Activated CD8-positive, alpha-beta memory T cell treated with anti-CD3 and anti-CD28 coated beads, Interleukin-2, amount 10 ng/mL, durations not matched to agents 7 days and 5 days (primary cell): ENCODE data around the gene MEAK7. TPM values are rescaled to one million over a fixed set of nuclear protein-coding genes. Genes with fewer than 3 reads are reported as not detected.
A peak's percentile ranks its signal among the peaks of the same experiment; 100 is the strongest.
"Not testable (repeated sequence)": the region's sequence is repeated elsewhere in the genome, so short reads cannot be mapped to it uniquely, and the experiment has no call there.

ENCODE experiments used
- ATAC-seq: fragments of 150-1000 bp; cut with Tn5 transposase; one replicate; pipeline ENCODE4 v1.10.0; 2021; ENCODE audit warnings: moderate library complexity
- CTCF ChIA-PET: fragments of 350-600 bp; sonication (Branson Sonifier 250); formaldehyde crosslinking; loops from one replicate; lab custom pipeline; 2021; ENCODE audit warnings: antibody characterized with exemption; lab: Charles Lee
- DNase-seq: peaks from one replicate; pipeline ENCODE4 v3.0.0-alpha.2; 2020
- H3K27ac Mint-ChIP-seq: one replicate; pipeline ENCODE4 v1.8.0; 2021; ENCODE audit warnings: mild to moderate bottlenecking, mixed read lengths
- H3K27me3 Mint-ChIP-seq: one replicate; pipeline ENCODE4 v1.8.0; 2021; ENCODE audit warnings: mixed read lengths
- H3K36me3 Mint-ChIP-seq: one replicate; pipeline ENCODE4 v1.8.0; 2021; ENCODE audit warnings: mild to moderate bottlenecking, mixed read lengths
- H3K4me1 Mint-ChIP-seq: one replicate; pipeline ENCODE4 v1.8.0; 2021; ENCODE audit warnings: mixed read lengths
- H3K4me3 Mint-ChIP-seq: one replicate; pipeline ENCODE4 v1.8.0; 2021; ENCODE audit warnings: mild to moderate bottlenecking, moderate library complexity, mixed read lengths
- H3K9me3 Mint-ChIP-seq: one replicate; pipeline ENCODE4 v1.8.0; 2022; ENCODE audit warnings: low read depth, mixed read lengths
- total RNA-seq, 2 experiments: library from RNA; stranded (reverse); gene quantifications; one replicate each; pipeline ENCODE4 v1.2.3, GENCODE V29; 2021

Gene MEAK7
- total RNA-seq, 2 experiments from 2014 or later, result 37.9 to 73.9 TPM

DNA sequence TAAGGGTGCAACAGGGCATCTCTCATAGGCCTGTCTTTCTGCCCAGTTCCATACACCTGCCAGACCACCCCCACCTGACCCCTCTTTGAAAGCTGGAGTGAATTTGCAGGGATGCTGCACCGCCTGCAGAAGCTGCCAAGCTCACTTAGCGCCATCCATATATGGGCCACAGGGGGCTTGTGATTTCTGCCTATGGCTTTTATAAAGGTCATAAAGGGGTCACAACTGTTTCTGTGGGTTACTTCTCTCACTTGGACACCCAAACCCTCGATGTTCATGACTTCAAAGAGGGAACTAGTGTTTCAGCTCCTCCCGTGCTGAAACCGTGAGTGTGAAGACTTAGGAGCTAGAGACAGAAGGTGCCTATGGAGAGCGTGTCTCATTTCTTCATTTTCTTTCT is 23.9 kb upstream of the MEAK7 start:
- peaks cover 61% of the 10 kb centered on the region for H3K36me3 Mint-ChIP-seq
- no peak overlapping the region for H3K27ac Mint-ChIP-seq
- CTCF ChIA-PET, result interaction anchor here (1.5 to 2.4 kb wide), 4 partner anchors 10 to 22 kb away, joined by 3 to 7 read pairs (median 6); no protein-coding TSS in a partner anchor
- no peak overlapping the region for H3K4me3 Mint-ChIP-seq
- peaks cover 20% of the 10 kb centered on the region for H3K9me3 Mint-ChIP-seq
- H3K4me1 Mint-ChIP-seq, result peaks cover 54% of the 10 kb centered on the region
- ATAC-seq (no peak), DNase-seq (no peak)
- no peaks in the 10 kb centered on the region for H3K27me3 Mint-ChIP-seq

DNA sequence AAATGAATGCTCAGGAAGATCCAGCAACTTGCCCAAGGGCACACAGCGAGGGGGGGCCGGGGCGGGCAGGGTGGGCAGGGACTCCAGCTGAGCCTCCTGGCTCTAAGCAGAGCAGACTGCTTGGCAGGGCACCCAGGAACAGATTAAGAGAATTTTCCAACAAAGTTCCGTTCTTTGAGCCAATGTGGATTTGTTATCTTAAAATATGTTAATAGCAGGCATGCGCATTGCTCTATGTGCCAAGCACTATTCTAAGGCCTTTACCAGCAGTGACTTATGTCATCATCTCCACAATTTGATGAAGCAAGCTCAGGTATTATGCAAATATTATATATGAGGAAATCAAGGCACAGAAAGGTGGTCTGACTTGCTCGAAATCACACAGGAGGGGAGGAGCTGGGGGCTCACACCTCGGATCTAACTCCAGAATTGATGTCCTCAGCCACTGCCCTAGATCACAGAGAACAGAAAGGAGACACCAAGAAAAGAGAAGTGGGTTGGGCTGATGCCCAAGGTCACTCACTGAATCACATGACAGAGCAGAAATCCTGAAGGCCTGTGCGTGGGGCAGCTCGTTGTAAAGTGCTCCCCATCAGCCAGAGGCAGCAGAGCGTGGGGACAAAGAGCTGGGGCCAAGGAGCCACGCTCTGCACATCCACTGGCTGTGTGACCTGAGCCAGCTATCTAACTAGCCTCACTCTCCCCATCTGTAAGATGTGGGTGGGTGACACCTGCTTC is 23.2 kb upstream of the MEAK7 start:
- CTCF ChIA-PET, result interaction anchor here (1.5 to 2.4 kb wide), 3 partner anchors 9 to 21 kb away, joined by 3 to 7 read pairs (median 6); no protein-coding TSS in a partner anchor
- H3K27me3 Mint-ChIP-seq, result no peaks in the 10 kb centered on the region
- H3K9me3 Mint-ChIP-seq, result peaks cover 20% of the 10 kb centered on the region
- H3K27ac Mint-ChIP-seq, result no peak overlapping the region
- DNase-seq, result no peak
- no peak for ATAC-seq
- H3K36me3 Mint-ChIP-seq, result peaks cover 60% of the 10 kb centered on the region
- H3K4me1 Mint-ChIP-seq, result peaks cover 54% of the 10 kb centered on the region
- H3K4me3 Mint-ChIP-seq, result no peak overlapping the region

DNA sequence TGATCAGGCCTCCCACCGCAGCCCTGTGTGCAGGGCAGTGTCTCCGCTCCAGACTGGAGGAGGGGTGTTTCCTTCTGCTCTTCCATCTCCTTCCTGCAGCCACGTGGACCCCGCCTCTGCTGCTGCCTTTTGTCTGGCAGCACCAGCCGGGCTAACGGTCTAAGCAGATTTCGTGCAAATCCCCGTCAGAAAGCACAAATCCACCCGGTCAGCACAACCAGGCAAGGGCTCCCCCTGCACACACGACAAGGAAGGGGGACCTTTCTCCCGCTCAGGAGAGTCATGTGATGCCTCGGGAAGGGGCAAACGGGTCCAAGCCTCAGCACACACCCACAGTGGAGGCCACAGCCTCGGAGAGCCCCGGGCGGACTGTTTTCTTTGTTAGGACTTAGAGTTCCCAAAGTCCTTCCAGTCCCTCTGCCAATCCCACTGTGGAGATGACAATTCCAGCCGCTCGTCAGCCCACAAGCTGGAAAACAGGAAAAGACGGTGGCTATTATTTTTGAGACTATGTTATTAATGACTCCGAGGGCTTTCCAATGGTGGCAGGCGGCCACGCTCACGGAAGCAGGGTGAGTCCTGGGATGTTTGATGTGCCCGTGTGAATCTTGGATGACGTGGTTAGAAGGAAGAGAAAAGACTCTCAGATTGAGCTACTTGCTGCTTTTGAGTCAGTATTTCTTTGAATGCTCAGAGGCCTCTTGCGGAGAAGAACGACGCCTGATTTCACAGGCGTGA is 22.5 kb upstream of the MEAK7 start:
- DNase-seq, result no peak
- peaks cover 20% of the 10 kb centered on the region for H3K9me3 Mint-ChIP-seq
- H3K27ac Mint-ChIP-seq, result no peak overlapping the region
- peaks cover 61% of the 10 kb centered on the region for H3K4me1 Mint-ChIP-seq
- CTCF ChIA-PET, result interaction anchor here (0.8 to 1.9 kb wide), 3 partner anchors 9 to 184 kb away, joined by 3 to 6 read pairs (median 3); no protein-coding TSS in a partner anchor
- peaks cover 59% of the 10 kb centered on the region for H3K36me3 Mint-ChIP-seq
- H3K4me3 Mint-ChIP-seq, result no peak overlapping the region
- ATAC-seq, result no peak
- H3K27me3 Mint-ChIP-seq, result no peaks in the 10 kb centered on the region

DNA sequence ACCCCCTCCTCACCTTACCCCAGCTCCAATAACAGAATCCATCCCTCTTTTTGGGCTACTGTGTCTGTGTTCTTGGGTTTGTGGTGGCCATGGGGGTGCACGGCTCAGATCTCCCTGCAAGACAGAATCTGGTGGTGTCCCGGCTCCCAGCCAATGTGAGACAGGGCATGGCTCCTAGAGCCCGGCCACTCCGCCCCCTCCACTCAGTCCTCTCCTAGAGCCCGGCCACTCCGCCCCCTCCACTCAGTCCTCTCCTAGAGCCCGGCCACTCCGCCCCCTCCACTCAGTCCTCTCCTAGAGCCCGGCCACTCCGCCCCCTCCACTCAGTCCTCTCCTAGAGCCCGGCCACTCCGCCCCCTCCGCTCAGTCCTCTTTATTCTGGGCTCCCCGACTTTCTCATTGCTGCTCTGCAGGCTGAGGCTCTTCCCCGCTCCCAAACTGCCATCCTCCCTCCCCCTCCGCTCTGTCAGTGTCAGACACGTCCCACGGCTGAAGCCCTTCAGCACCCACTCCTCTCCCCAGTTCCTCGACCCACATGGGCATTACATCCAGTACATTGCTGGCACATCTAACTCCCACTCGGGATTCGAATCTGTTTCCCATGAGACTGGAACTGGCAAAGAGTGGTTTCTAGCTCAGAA is 20.6 kb upstream of the MEAK7 start:
- not testable (repeated sequence) for H3K27me3 Mint-ChIP-seq, DNase-seq, ATAC-seq
- Mint-ChIP-seq H3K4me3 (peak overlapping the region; percentile 18), H3K27ac (peak overlapping the region; percentile 43), H3K4me1 (peaks cover 80% of the 10 kb centered on the region), H3K9me3 (peaks cover 10% of the 10 kb centered on the region), H3K36me3 (peaks cover 43% of the 10 kb centered on the region)
- CTCF ChIA-PET, result interaction anchor here (0.7 to 1.5 kb wide), 4 partner anchors 12 to 29 kb away, joined by 3 to 6 read pairs (median 4); no protein-coding TSS in a partner anchor

DNA sequence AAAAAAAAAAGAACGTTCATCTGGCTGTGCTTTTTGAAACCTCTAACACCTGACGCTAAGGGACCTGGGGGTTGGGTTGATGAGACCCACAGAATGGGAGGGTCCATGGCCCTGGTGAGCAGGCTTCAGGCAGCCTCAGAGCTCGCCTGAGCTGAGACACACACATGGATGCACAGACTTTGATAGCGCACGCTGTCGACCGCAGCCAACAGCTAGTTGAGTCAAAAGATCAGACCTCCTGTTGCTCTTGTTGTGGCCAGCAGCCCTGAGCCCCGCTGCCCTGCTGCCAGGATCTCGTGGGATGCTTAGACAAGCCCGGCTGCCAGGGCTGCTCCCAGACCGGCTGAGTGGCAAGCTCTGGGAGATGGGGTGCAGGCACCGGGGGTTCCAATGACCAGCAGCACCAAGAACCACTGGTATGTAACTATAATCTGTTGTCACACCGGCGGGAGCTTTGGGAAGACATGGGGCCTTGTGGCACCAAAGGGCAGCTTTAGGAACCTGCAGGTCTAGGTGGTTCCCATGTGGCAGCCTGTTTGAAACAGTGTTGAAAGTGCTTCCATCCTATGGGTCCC is 20.0 kb upstream of the MEAK7 start:
- DNase-seq (peak; percentile 76), ATAC-seq (peak; percentile 48)
- Mint-ChIP-seq H3K27me3 (no peaks in the 10 kb centered on the region), H3K27ac (peak overlapping the region; percentile 52), H3K9me3 (peaks cover 5% of the 10 kb centered on the region), H3K4me1 (peaks cover 85% of the 10 kb centered on the region), H3K36me3 (peaks cover 38% of the 10 kb centered on the region), H3K4me3 (peak overlapping the region; percentile 18)
- CTCF ChIA-PET, result interaction anchor here (0.9 to 1.5 kb wide), 5 partner anchors 12 to 31 kb away, joined by 3 to 6 read pairs (median 3); no protein-coding TSS in a partner anchor

DNA sequence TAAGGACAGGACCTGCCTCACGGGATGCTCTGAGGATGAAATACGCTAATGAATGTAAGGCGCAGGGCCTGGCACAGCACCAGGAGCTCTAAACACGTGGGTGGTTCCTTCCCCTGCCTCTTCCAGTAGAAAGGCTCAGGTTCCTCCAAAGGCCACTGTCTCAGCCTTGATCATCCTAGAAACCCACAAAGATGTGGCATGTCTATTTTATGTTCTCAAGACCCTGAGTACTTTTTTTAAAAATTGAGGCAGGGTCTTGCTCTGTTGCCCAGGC is 17.0 kb upstream of the MEAK7 start:
- CTCF ChIA-PET, result interaction anchor here (1.3 to 6.2 kb wide), 2 partner anchors 10 to 15 kb away, joined by 3 to 52 read pairs; no protein-coding TSS in a partner anchor
- Mint-ChIP-seq H3K27ac (peak overlapping the region; percentile 52), H3K27me3 (no peaks in the 10 kb centered on the region), H3K4me1 (peaks cover 91% of the 10 kb centered on the region), H3K36me3 (peaks cover 37% of the 10 kb centered on the region), H3K4me3 (no peak overlapping the region), H3K9me3 (no peaks in the 10 kb centered on the region)
- no peak for ATAC-seq
- no peak for DNase-seq

DNA sequence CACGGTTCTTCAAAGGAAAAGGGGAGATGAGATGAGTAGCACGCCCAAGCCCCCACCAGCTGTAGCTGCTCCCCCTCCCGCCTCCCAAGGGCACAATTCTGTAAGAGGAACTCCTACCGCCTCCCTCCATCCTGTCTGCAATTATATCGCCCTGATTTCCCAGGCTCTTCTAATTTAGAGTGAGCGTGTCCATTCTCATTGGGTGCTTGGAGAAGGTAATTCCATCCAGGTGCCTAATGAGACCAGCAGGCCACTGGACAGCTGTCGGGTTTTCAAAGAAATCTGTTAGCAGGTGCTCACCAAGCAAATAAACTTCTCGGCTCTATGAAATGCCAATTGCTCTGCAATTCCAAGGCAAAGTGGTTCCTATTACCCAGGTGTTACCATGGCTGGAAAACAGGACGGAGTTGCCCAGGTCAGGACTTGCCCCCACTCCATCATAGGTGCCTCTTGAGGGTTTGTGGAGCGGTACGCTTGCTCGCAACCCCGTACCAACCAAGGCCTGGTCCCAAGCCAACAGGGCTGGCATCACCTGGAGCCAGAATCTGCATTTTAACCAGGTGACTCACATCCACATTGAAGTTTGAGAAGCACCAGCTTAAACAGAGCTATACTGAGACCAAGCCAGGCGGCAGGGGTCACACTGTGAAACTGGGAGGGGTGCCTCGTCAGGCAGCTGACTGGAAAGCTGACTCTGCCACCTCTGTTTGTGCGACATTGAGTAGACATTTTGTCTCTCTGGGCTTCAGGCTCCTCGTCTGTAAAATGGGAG is 16.5 kb upstream of the MEAK7 start:
- Mint-ChIP-seq H3K36me3 (peaks cover 38% of the 10 kb centered on the region), H3K27ac (peak overlapping the region; percentile 96), H3K4me3 (no peak overlapping the region), H3K27me3 (no peaks in the 10 kb centered on the region), H3K4me1 (peaks cover 93% of the 10 kb centered on the region), H3K9me3 (no peaks in the 10 kb centered on the region)
- DNase-seq, result no peak
- ATAC-seq, result no peak
- CTCF ChIA-PET, result interaction anchor here (0.9 to 6.2 kb wide), 7 partner anchors 10 to 218 kb away, joined by 3 to 52 read pairs (median 3); no protein-coding TSS in a partner anchor

DNA sequence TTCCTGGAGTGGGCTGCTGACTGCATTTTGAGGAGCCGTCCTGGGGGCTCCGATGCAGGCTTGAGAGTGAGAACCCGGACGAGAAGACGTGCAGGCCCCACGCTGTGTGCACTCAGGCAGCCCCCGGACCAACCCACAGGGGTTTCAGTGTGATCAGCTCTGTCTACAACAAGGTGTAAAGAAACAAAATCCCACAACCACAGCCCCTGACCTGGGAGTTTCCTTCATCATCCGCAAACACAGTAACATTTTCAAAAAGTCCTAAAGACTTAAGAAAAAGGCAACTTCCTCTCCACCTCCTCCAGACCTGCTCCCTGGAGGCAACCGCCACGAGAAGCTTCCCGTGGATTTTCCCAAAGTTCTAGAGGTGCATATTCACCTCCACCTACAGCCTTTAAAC is 15.4 kb upstream of the MEAK7 start:
- Mint-ChIP-seq H3K4me1 (peaks cover 95% of the 10 kb centered on the region), H3K36me3 (peaks cover 39% of the 10 kb centered on the region), H3K27me3 (no peaks in the 10 kb centered on the region), H3K4me3 (peak overlapping the region; percentile 63), H3K9me3 (no peaks in the 10 kb centered on the region), H3K27ac (peak overlapping the region; percentile 96)
- ATAC-seq (no peak), DNase-seq (peak; percentile 82)
- CTCF ChIA-PET, result interaction anchor here (0.7 to 6.2 kb wide), 17 partner anchors 10 to 219 kb away, joined by 3 to 52 read pairs (median 4); no protein-coding TSS in a partner anchor

DNA sequence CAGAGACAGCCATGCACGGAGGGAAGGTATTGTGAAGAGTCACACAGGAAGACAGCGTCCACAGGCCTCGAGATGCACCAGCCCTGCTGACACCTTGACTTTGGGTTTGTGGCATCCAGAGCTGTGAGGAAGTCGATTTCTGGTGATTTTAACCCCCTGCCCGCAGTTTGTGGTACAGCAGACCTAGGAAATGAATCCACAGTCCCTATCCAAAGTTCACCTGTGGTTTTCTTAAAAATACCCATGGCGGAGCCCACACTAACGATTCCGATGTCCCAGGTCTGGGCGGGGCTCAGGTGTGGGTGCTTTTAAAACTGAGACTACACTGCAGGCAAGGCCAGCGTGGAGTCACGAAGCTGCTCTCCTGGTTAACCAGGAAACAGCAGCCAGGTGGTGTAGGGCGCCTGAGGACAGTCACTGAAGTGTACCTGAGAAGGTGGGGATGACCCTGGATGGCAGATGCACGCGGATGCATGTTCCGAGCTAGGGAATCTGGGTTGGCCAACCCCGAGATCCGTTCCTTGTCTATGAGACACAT is 14.4 kb upstream of the MEAK7 start:
- CTCF ChIA-PET, result interaction anchor here (1.0 to 6.2 kb wide), 15 partner anchors 9 to 431 kb away, joined by 3 to 52 read pairs (median 5); no protein-coding TSS in a partner anchor
- Mint-ChIP-seq H3K36me3 (peaks cover 41% of the 10 kb centered on the region), H3K4me3 (peak overlapping the region; percentile 63), H3K27ac (peak overlapping the region; percentile 96), H3K27me3 (no peaks in the 10 kb centered on the region), H3K9me3 (no peaks in the 10 kb centered on the region), H3K4me1 (peaks cover 95% of the 10 kb centered on the region)
- ATAC-seq, result peak; percentile 52
- peak; percentile 96 for DNase-seq

DNA sequence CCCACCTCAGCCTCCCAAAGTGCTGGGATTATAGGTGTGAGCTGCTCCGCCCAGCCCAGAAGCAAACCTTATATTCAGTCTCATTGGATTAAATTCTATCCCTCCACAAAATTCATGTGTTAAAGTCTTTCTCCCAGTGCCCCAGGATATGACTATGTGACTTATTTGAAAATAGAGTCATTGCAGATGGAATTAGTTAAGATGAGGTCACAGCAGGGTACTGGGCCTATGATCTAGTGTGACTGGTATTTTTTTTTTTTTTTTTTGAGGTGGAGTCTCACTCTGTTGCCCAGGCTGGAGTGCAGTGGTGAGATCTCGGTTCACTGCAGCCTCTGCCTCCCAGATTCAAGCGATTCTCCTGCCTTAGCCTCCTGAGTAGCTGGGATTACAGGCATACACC is 13.8 kb upstream of the MEAK7 start:
- not testable (repeated sequence) for DNase-seq, H3K27me3 Mint-ChIP-seq, H3K9me3 Mint-ChIP-seq, H3K4me3 Mint-ChIP-seq
- Mint-ChIP-seq H3K4me1 (peaks cover 95% of the 10 kb centered on the region), H3K27ac (peak overlapping the region; percentile 96), H3K36me3 (peaks cover 40% of the 10 kb centered on the region)
- CTCF ChIA-PET, result interaction anchor here (0.9 to 6.2 kb wide), 10 partner anchors 10 to 221 kb away, joined by 3 to 52 read pairs (median 6); partner anchors contain the start of gene COTL1
- ATAC-seq, result peak; percentile 5

DNA sequence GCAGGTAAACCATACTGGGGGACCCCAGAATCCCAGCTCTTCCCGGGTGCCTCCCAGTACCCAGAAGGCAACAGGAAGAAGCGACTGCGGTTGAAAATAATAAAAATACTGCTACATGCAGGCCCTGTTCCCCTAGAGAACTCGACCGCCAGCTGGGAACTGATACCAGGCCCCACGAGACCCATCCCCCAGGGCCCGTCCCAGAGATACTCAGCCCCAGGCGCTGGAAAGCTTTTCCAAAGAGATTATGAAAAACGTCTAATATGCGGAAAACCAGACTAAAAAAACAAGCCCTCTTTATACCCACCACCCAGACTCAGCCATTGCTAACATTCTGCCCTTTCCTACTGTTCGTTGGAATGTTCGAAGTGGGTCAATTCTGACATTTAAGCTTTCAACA is 12.9 kb upstream of the MEAK7 start:
- CTCF ChIA-PET, result interaction anchor here (0.9 to 6.2 kb wide), 5 partner anchors 10 to 101 kb away, joined by 3 to 52 read pairs (median 6); partner anchors contain the start of gene COTL1
- Mint-ChIP-seq H3K27ac (peak overlapping the region; percentile 96), H3K4me3 (no peak overlapping the region), H3K27me3 (no peaks in the 10 kb centered on the region), H3K36me3 (peaks cover 38% of the 10 kb centered on the region), H3K9me3 (no peaks in the 10 kb centered on the region), H3K4me1 (peaks cover 94% of the 10 kb centered on the region)
- no peak for ATAC-seq
- no peak for DNase-seq
